DOHH2 (cell line): ENCODE measurements around the gene PGAP2.

Experiments used
- EZH2phosphoT487 ChIP-seq: fragments of 200-600 bp; sonication (generic); IDR thresholded peaks from 2 replicates; pipeline ENCODE4 v1.6.1; 2017; ENCODE audit warnings: borderline replicate concordance, mild to moderate bottlenecking, antibody characterized with exemption, low read length, moderate library complexity, mixed read lengths
- TF ChIP-seq, protein P1 (sequence below): fragments of 200-600 bp; sonication (generic); IDR thresholded peaks from one replicate; pipeline ENCODE4 v1.5.1; 2014; ENCODE audit warnings: antibody characterized with exemption, mild to moderate bottlenecking, low read depth, low read length; ENCODE audit not compliant: poor library complexity, severe bottlenecking

DNA sequence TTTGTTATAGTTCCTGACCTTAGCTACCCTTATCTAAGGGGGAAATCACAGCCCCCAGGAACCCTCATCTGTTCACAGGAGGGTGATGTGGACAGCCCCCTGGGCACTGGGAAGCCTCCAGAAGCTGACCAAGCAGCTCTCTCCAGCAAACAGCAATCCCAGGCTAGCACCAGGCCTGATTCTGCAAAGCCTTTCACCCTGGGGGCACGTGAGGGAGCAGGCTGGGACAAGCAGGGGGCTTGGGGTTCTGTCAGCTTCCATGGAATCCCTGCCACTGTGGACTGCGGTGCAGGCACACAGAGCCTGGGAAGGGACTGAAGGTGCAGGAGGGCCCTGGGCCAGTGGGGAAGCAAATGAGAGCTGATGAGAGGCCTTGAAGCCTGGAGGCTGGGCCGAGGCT lies 2.1 kb downstream of the PGAP2 start:
- TF ChIP-seq, protein P1, sequence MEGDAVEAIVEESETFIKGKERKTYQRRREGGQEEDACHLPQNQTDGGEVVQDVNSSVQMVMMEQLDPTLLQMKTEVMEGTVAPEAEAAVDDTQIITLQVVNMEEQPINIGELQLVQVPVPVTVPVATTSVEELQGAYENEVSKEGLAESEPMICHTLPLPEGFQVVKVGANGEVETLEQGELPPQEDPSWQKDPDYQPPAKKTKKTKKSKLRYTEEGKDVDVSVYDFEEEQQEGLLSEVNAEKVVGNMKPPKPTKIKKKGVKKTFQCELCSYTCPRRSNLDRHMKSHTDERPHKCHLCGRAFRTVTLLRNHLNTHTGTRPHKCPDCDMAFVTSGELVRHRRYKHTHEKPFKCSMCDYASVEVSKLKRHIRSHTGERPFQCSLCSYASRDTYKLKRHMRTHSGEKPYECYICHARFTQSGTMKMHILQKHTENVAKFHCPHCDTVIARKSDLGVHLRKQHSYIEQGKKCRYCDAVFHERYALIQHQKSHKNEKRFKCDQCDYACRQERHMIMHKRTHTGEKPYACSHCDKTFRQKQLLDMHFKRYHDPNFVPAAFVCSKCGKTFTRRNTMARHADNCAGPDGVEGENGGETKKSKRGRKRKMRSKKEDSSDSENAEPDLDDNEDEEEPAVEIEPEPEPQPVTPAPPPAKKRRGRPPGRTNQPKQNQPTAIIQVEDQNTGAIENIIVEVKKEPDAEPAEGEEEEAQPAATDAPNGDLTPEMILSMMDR, result no peak
- no peak for TF ChIP-seq EZH2phosphoT487
